Fibroblast of mammary gland (primary cell): Measurements from ENCODE around the gene PPP1R7.

Source experiments
- DNase-seq: peaks from one replicate; pipeline ENCODE4 v3.0.0-alpha.2; 2010; ENCODE audit warnings: low read depth
- H3K4me3 ChIP-seq: 2 replicates; pipeline ENCODE4 v1.5.1; 2011; ENCODE audit warnings: low read depth, mild to moderate bottlenecking, low read length, moderate library complexity; ENCODE audit not compliant: control insufficient read depth
- CTCF ChIP-seq: conservative IDR thresholded peaks from 2 replicates; pipeline ENCODE4 v1.5.1; 2011; ENCODE audit warnings: low read depth, low read length, inconsistent platforms; ENCODE audit not compliant: control insufficient read depth, insufficient read depth

Gene PPP1R7

DNA sequence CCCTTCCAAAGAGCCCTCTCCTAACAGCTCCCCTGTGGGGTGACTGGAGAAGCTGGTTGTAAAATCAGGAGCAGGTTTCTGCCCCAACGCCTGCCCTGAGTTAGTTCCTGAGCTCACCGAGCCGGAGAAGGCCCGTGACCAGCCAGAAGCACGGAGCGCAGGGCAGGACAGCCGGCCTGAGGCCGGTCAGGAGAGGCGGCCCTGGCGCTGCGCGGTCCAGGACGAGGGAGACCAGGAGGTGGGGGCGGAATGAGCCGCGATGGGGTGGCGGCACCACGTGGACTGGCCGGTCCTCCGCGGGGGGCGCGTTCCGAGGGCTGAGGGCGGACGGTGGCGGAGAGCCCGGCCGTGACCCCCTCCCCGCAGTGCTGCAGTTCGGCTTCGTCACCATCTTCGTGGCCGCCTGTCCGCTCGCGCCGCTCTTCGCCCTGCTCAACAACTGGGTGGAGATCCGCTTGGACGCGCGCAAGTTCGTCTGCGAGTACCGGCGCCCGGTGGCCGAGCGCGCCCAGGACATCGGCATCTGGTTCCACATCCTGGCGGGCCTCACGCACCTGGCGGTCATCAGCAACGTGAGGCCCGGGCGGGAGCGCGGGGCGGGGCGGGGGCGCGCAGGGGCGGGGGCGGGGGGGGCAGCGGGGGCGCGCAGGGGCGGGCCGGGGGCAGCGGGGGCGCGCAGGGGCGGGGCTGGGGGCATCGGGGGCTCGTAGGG, 67.2 kb downstream of the PPP1R7 start:
- peak; percentile 57 for DNase-seq
- TF ChIP-seq CTCF: no peak
- H3K4me3 ChIP-seq: peak overlapping the region; percentile 42

- DNase-seq: peak; percentile 17
- H3K4me3 ChIP-seq: peak overlapping the region; percentile 52
- no peak for TF ChIP-seq CTCF
Observed at GRCh38 chr2:241218131-241219029, 68.1 kb downstream of the PPP1R7 start.

DNA sequence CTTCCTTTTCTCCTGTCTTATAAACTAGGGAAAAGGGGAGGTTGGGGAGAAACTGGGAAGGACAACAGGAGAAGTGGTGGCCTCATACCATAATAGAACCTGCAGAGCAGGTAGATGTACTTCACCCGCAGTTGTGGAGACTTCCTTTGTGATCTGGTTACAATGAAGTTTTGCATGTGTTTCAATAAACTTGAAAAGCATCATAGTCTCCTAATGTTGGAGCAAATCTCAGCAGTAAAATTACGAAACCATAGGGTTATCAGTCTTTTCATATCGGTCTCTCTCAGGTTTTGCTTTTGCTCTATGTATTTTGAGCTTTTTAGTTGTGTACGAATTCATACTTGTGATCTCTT, 68.7 kb downstream of the PPP1R7 start:
- TF ChIP-seq CTCF: no peak
- no peak for DNase-seq
- H3K4me3 ChIP-seq: peak overlapping the region; percentile 52

GRCh38 chr2:241219856-241220356, 69.6 kb downstream of the PPP1R7 start:
- TF ChIP-seq CTCF: no peak
- no peak for DNase-seq
- H3K4me3 ChIP-seq: no peak overlapping the region

DNA sequence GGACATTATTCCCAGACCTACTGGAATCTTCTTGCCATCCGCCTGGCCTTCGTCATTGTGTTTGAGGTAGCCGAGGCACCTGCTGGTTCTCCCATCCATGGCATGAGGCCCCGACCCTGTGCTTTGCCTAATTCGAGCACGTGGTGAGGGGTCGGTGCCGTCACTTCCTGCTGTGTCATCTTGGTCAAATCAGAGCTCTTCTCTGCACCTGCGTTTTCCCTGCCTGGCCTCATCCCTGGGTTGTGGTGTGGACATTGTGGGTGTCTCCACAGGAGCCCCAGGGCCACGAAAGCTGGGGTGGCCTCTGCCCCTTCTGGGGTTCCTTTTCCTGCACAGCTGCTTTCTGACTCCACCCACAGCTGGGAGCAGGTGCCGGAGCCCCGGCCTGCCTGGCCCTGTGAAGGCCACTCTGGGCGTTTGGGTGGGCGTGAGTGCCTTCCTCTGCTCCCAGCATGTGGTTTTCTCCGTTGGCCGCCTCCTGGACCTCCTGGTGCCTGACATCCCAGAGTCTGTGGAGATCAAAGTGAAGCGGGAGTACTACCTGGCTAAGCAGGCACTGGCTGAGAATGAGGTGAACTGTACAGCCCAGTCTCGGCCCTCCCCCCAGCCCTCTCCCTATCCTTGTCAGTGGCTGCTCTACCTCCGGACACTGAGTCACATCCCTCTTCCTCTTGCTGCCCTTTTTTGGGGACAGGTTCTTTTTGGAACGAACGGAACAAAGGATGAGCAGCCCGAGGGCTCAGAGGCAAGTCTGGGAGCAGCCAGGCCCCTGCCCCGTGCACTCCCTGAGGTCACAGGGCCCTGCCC, 73.1 kb downstream of the PPP1R7 start:
- TF ChIP-seq CTCF: no peak
- H3K4me3 ChIP-seq: no peak overlapping the region
- DNase-seq: no peak
